Loucy (cell line): ENCODE measurements around the gene PRELP.

ENCODE experiments used
- H2AFZ ChIP-seq: fragments of 200-600 bp; sonication (generic); 2 replicates; pipeline ENCODE4 v1.6.0; 2016; ENCODE audit warnings: antibody characterized with exemption, mild to moderate bottlenecking, low read length, moderate library complexity
- H3F3A ChIP-seq: fragments of 200-600 bp; 2 replicates; pipeline ENCODE4 v1.6.0; 2016; ENCODE audit warnings: antibody characterized with exemption, low read depth, mild to moderate bottlenecking
- H3K27me3 ChIP-seq: fragments of 200-600 bp; sonication (generic); 2 replicates; pipeline ENCODE4 v1.6.1; 2014; ENCODE audit warnings: low read length, mild to moderate bottlenecking; ENCODE audit not compliant: insufficient read depth, poor library complexity, severe bottlenecking
- H3K36me3 ChIP-seq: fragments of 200-600 bp; sonication (generic); 2 replicates; pipeline ENCODE4 v1.6.1; 2016; ENCODE audit warnings: low read length; ENCODE audit not compliant: insufficient read depth
- H3K4me1 ChIP-seq: fragments of 200-600 bp; sonication (generic); 2 replicates; pipeline ENCODE4 v1.5.1; 2014; ENCODE audit warnings: low read length, mild to moderate bottlenecking; ENCODE audit not compliant: insufficient read depth, poor library complexity, severe bottlenecking
- H3K4me2 ChIP-seq: fragments of 200-600 bp; sonication (generic); 2 replicates; pipeline ENCODE4 v1.6.0; 2014; ENCODE audit warnings: antibody characterized with exemption, low read length, low read depth, mild to moderate bottlenecking; ENCODE audit not compliant: poor library complexity, severe bottlenecking
- H3K4me3 ChIP-seq: fragments of 200-600 bp; sonication (generic); 2 replicates; pipeline ENCODE4 v1.5.1; 2014; ENCODE audit warnings: low read length, mild to moderate bottlenecking, mixed read lengths; ENCODE audit not compliant: poor library complexity, severe bottlenecking
- H3K79me2 ChIP-seq: fragments of 200-600 bp; sonication (generic); 2 replicates; pipeline ENCODE4 v1.6.1; 2014; ENCODE audit warnings: low read length; ENCODE audit not compliant: insufficient read depth
- H3K9ac ChIP-seq: fragments of 200-600 bp; sonication (generic); 2 replicates; pipeline ENCODE4 v1.6.0; 2014; ENCODE audit warnings: mild to moderate bottlenecking, low read depth, low read length, moderate library complexity; ENCODE audit not compliant: poor library complexity, severe bottlenecking
- H3K9me2 ChIP-seq: fragments of 200-600 bp; sonication (generic); replicated peaks from 2 replicates; pipeline ENCODE4 v1.6.1; 2016; ENCODE audit warnings: low read depth, low read length, mixed read lengths
- H3K9me3 ChIP-seq: fragments of 200-600 bp; sonication (generic); 2 replicates; pipeline ENCODE4 v1.6.1; 2014; ENCODE audit warnings: mild to moderate bottlenecking, antibody characterized with exemption, low read length, low read depth; ENCODE audit not compliant: insufficient read depth
- H4K20me1 ChIP-seq: fragments of 200-600 bp; sonication (generic); 2 replicates; pipeline ENCODE4 v1.6.0; 2014; ENCODE audit warnings: antibody characterized with exemption, low read length, mild to moderate bottlenecking; ENCODE audit not compliant: insufficient read depth, poor library complexity, severe bottlenecking
- EZH2phosphoT487 ChIP-seq: fragments of 200-600 bp; IDR thresholded peaks from 2 replicates; pipeline ENCODE4 v1.6.1; 2018; ENCODE audit warnings: antibody characterized with exemption, mild to moderate bottlenecking, moderate library complexity, borderline replicate concordance
- TF ChIP-seq, protein P1 (sequence below): fragments of 200-600 bp; sonication (generic); conservative IDR thresholded peaks from 2 replicates; pipeline ENCODE4 v1.5.1; 2014; ENCODE audit warnings: mild to moderate bottlenecking, antibody characterized with exemption, low read length

The PRELP gene

DNA sequence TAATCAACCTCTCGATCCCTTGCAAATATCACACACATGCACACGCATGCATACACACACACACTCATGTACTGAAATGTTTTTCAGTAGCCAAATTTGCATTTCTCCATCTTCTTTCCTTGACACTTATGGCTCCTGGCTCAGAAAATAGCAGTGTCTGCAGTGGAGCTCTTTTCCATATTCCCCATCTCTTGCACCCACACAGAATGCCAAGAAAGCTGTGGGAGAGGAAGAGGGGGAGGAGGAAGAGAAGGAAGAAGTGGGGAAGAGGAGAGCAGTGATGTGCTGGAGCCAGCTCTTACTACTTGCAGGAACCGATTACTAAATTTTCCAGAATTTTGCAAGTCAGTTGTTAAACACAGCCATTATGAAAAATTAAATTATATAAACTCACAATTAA lies 28.2 kb downstream of the PRELP start:
- Histone ChIP-seq H4K20me1 (no peaks in the 10 kb centered on the region), H3F3A (no peaks in the 10 kb centered on the region), H3K27me3 (no peaks in the 10 kb centered on the region), H3K4me1 (peaks cover 5% of the 10 kb centered on the region), H3K9ac (no peak overlapping the region), H3K36me3 (no peaks in the 10 kb centered on the region), H3K9me2 (no peaks in the 10 kb centered on the region), H3K4me3 (no peak overlapping the region), H3K9me3 (no peaks in the 10 kb centered on the region), H3K79me2 (no peaks in the 10 kb centered on the region), H2AFZ (no peak overlapping the region), H3K4me2 (no peak overlapping the region)
- TF ChIP-seq, protein P1, sequence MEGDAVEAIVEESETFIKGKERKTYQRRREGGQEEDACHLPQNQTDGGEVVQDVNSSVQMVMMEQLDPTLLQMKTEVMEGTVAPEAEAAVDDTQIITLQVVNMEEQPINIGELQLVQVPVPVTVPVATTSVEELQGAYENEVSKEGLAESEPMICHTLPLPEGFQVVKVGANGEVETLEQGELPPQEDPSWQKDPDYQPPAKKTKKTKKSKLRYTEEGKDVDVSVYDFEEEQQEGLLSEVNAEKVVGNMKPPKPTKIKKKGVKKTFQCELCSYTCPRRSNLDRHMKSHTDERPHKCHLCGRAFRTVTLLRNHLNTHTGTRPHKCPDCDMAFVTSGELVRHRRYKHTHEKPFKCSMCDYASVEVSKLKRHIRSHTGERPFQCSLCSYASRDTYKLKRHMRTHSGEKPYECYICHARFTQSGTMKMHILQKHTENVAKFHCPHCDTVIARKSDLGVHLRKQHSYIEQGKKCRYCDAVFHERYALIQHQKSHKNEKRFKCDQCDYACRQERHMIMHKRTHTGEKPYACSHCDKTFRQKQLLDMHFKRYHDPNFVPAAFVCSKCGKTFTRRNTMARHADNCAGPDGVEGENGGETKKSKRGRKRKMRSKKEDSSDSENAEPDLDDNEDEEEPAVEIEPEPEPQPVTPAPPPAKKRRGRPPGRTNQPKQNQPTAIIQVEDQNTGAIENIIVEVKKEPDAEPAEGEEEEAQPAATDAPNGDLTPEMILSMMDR: no peak
- TF ChIP-seq EZH2phosphoT487: no peak

DNA sequence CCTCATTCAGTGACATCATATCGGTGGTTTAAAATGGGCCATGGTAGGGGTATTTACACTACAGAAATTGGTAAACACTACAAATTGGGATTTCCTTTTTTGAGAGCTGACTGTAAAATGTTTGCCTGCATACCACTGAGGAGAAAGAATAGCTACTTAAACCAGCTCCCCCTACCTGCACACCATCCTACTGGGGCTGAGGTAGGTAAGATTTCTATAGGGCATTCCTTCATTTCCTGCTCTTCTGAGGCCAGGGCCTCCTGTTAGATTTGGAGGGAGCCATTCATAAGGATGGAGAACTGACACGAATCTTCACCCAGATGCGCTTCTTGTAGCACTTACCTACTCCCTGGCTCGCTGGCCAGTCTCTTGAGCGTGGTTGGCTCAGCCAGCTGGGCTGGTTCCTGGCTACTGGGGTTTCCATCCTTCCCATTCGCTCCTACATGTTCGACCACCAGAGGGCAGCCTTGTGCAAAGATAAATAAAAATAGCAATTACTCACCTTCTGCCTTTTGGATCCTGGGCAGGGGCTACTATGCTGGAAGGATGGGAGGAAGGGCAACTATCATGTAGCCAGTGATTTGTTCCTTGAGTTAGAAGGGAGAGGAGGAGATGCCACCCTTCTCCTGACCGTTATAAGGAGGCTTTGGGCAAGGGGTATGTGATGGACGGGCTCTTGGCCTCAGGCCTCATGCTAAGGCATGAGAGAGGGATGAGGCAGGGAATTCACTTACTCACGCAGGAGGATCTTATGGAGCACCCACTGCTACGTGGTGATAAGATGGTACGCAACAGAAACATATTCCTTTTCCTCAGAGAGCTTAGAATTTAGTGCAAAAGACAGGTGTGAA lies 29.0 kb downstream of the PRELP start:
- H3F3A ChIP-seq: no peaks in the 10 kb centered on the region
- no peak overlapping the region for H3K4me3 ChIP-seq
- H4K20me1 ChIP-seq: no peaks in the 10 kb centered on the region
- peaks cover 7% of the 10 kb centered on the region for H3K4me1 ChIP-seq
- TF ChIP-seq, protein P1: peak; percentile 92
- TF ChIP-seq EZH2phosphoT487: no peak
- no peaks in the 10 kb centered on the region for H3K9me3 ChIP-seq
- H2AFZ ChIP-seq: peak overlapping the region; percentile 88
- H3K4me2 ChIP-seq: no peak overlapping the region
- H3K36me3 ChIP-seq: no peaks in the 10 kb centered on the region
- no peaks in the 10 kb centered on the region for H3K27me3 ChIP-seq
- H3K9ac ChIP-seq: no peak overlapping the region
- no peaks in the 10 kb centered on the region for H3K79me2 ChIP-seq
- no peaks in the 10 kb centered on the region for H3K9me2 ChIP-seq

DNA sequence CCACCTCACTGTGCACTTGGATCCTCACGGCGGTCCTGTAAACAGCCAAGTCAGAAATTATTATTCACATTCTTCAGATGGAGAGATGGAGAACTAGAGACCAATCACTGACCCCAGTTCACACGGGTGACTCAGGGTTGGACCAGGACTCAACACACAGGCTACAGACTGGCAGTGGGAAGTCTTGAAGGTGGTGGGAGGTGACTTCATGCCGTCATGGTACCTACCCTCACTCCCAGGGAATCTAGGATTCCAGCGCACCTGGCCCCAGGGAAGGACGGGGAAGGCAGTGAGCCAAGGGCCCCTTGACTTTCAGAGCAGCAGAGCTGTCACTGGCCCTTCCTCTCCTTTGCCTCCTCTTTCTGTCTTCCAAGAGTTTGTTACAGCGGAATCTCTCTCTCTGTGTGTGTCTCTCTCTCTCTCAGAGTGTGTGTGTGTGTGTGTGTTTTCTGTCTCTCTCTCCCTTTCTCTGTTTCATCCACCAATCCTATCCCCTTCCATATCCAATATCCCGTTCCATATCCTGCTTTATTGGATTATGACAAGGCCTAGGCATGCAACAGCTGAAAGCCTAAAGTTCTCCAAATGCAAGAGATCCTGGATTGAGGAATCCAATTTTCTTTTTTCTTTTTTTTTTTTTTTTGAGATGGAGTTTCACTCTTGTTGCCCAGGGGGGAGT lies 30.1 kb downstream of the PRELP start:
- Histone ChIP-seq H3F3A (no peaks in the 10 kb centered on the region), H3K4me3 (no peak overlapping the region), H3K4me1 (peaks cover 7% of the 10 kb centered on the region), H3K36me3 (no peaks in the 10 kb centered on the region), H4K20me1 (no peaks in the 10 kb centered on the region), H3K79me2 (no peaks in the 10 kb centered on the region), H3K27me3 (no peaks in the 10 kb centered on the region), H3K9ac (no peak overlapping the region), H2AFZ (no peak overlapping the region), H3K9me2 (no peaks in the 10 kb centered on the region), H3K9me3 (no peaks in the 10 kb centered on the region), H3K4me2 (no peak overlapping the region)
- TF ChIP-seq EZH2phosphoT487: no peak
- TF ChIP-seq, protein P1: no peak
